Thoracic aorta (tissue), 2 donors: Measurements from ENCODE around the gene TREML1. TPM values are rescaled to one million over a fixed set of nuclear protein-coding genes. Genes with fewer than 3 reads are reported as not detected.

Experiments
- ATAC-seq: fragments of 150-250 bp; one replicate; pipeline ENCODE4 v1.8.0; 2017; ENCODE audit warnings: low read depth; ENCODE audit not compliant: insufficient number of reproducible peaks, low FRiP score
- DNase-seq: peaks from one replicate; pipeline ENCODE4 v3.0.0-alpha.2; 2020; ENCODE audit warnings: low spot score
- H3K27ac ChIP-seq, 2 donors: fragments of 200-600 bp; sonication (generic); 1 replicate in 1 of 2; 2 replicates in 1 of 2; pipeline ENCODE4 v1.5.1; 2016; ENCODE audit warnings: mild to moderate bottlenecking in 2 of 2, moderate library complexity in 2 of 2
- H3K27me3 ChIP-seq: fragments of 200-600 bp; sonication (generic); replicated peaks from 2 replicates; pipeline ENCODE4 v1.6.0; 2016; ENCODE audit warnings: mild to moderate bottlenecking; ENCODE audit not compliant: insufficient read depth
- H3K36me3 ChIP-seq: fragments of 200-600 bp; sonication (generic); one replicate; pipeline ENCODE4 v1.5.1; 2016
- H3K4me1 ChIP-seq, 2 donors: fragments of 200-600 bp; sonication (generic); 1 replicate in 1 of 2; 2 replicates in 1 of 2; pipeline versions ENCODE4 v1.5.1 to v1.6.0; 2016; ENCODE audit warnings: low read depth in 2 of 2, mild to moderate bottlenecking in 1 of 2; ENCODE audit not compliant: control insufficient read depth in 1 of 2
- H3K4me3 ChIP-seq: fragments of 200-600 bp; sonication (generic); 2 replicates; pipeline ENCODE4 v1.5.1; 2016; ENCODE audit warnings: mild to moderate bottlenecking
- H3K9me3 ChIP-seq: fragments of 200-600 bp; sonication (generic); 2 replicates; pipeline ENCODE4 v1.5.1; 2016
- CTCF ChIP-seq: fragments of 200-600 bp; sonication (generic); IDR thresholded peaks from one replicate; pipeline ENCODE4 v1.5.1; 2019; ENCODE audit warnings: antibody characterized with exemption
- total RNA-seq, 2 donors: library from RNA; depleted of rRNA; stranded (reverse); fragments of >200 nt; gene quantifications; one replicate each; pipeline versions ENCODE4 v1.1.0 to v1.2.3, GENCODE V29; 2016

The TREML1 gene
- total RNA-seq, 2 donors from 2014 or later = 0.56 to 3.9 TPM

DNA sequence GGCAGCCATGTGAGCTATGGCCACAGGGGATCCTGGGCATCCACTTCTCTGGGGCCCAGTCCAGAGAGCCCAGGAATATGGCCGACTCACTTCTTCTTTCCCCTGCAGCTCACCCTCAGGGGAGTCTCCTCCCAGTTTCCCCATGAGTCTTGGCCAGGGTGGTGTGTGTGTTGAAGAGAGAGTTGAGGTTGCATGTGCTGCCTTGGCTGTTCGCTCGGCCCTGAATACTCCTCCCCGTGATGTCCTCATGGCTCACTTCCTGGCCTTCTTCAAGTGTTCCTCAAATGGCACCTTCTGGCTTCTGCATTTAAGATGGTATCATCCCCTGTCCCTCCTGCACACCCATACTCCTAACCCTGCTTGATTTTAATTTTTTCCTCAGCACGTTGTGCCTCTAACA lies 3.2 kb upstream of the TREML1 start:
- Histone ChIP-seq H3K4me1 (no peaks in the 10 kb centered on the region), H3K27ac (no peak overlapping the region), H3K9me3 (no peaks in the 10 kb centered on the region), H3K4me3 (no peak overlapping the region), H3K36me3 (no peaks in the 10 kb centered on the region), H3K27me3 (no peaks in the 10 kb centered on the region)
- ATAC-seq = no peak
- TF ChIP-seq CTCF = no peak
- DNase-seq = no peak

DNA sequence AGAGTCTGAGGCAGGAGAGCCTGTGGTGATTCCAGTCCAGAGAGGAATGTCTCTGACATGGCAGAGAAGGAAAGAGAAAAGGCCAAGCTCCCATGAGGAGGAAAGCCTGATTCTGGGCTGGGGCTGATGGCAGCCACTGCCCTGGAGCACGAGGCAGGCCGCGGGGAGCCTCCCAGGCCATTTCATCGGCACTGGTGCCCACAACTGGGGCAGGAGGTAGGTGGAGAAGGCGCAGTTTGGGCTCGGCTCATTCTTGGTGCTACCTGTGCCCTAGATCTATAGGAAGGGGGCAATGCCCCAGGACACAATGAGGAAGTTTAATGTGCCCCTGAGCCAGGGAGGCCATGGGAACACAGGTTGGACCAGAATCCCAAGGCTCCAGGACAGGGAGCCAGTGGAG lies 2.6 kb upstream of the TREML1 start:
- no peak for ATAC-seq
- Histone ChIP-seq H3K27me3 (no peaks in the 10 kb centered on the region), H3K36me3 (no peaks in the 10 kb centered on the region), H3K9me3 (no peaks in the 10 kb centered on the region), H3K4me1 (no peaks in the 10 kb centered on the region), H3K27ac (no peak overlapping the region), H3K4me3 (no peak overlapping the region)
- no peak for DNase-seq
- no peak for TF ChIP-seq CTCF

DNA sequence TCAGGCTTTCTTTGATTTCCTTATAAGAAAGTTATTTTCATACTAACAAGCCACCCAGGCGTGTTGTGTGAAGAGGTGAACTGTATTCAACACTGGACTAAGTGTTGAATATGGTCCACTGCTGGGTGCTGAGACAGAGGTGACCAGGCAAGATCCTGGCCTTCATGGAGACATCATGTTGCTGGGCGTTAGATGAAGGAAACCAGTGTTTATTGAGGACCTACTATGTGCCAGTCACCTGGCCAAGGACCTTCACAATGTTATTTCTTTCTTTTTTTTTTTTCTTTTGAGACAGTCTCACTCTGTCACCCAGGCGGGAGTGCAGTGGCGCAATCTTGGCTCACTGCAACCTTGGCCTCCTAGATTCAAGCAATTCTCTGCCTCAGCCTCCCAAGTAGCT lies 1.9 kb upstream of the TREML1 start:
- H3K4me3 ChIP-seq = no peak overlapping the region
- no peaks in the 10 kb centered on the region for H3K27me3 ChIP-seq
- no peaks in the 10 kb centered on the region for H3K36me3 ChIP-seq
- H3K27ac ChIP-seq = no peak overlapping the region
- H3K9me3 ChIP-seq = no peaks in the 10 kb centered on the region
- TF ChIP-seq CTCF = no peak
- DNase-seq (no peak), ATAC-seq (no peak)
- H3K4me1 ChIP-seq = no peaks in the 10 kb centered on the region

DNA sequence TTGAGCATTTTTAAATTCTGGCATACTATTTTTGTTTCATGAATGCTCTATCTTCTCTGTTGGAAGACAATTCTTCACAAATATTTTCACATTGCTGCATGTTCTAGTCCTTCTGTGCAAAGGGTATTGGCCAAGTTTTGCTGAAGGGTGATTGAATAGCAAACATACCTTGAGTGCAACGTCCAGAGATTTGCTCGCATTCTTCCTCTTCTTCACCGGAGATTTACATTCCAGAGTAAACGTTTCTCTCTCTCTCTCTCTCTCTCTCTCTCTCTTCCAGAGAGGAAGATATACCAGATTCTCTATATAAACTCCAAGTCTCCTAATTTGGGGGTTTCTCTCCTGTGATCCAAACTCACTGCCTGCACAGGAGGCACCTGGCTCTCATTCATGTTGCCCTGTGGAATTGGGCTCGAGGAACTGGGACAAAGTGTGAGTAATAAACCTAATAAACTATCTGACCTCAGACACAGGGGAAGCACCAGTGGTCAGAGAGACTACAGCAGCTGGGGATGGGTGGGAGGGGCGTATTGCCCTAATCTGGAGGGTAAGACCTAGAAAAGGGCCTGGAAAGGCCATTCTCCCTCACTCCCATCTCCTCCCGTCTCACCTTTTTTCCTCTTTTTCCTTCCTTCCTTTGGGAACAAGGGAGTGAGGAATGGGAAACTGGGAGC lies 1.1 kb upstream of the TREML1 start:
- Histone ChIP-seq H3K4me1 (no peaks in the 10 kb centered on the region), H3K9me3 (no peaks in the 10 kb centered on the region), H3K27ac (no peak overlapping the region), H3K4me3 (no peak overlapping the region), H3K27me3 (no peaks in the 10 kb centered on the region), H3K36me3 (peaks cover 2% of the 10 kb centered on the region)
- no peak for TF ChIP-seq CTCF
- ATAC-seq (no peak), DNase-seq (no peak)

- Histone ChIP-seq H3K4me3 (no peak overlapping the region), H3K27me3 (no peaks in the 10 kb centered on the region), H3K4me1 (no peaks in the 10 kb centered on the region), H3K36me3 (peaks cover 3% of the 10 kb centered on the region), H3K9me3 (no peaks in the 10 kb centered on the region), H3K27ac (no peak overlapping the region)
- ATAC-seq (no peak), DNase-seq (no peak)
- no peak for TF ChIP-seq CTCF
Observed at GRCh38 chr6:41153451-41153850, 696 bp downstream of the TREML1 start.
